ENCODE results near the gene CCDC154.
A peak's percentile ranks its signal among the peaks of the same experiment; 100 is the strongest.

DNA sequence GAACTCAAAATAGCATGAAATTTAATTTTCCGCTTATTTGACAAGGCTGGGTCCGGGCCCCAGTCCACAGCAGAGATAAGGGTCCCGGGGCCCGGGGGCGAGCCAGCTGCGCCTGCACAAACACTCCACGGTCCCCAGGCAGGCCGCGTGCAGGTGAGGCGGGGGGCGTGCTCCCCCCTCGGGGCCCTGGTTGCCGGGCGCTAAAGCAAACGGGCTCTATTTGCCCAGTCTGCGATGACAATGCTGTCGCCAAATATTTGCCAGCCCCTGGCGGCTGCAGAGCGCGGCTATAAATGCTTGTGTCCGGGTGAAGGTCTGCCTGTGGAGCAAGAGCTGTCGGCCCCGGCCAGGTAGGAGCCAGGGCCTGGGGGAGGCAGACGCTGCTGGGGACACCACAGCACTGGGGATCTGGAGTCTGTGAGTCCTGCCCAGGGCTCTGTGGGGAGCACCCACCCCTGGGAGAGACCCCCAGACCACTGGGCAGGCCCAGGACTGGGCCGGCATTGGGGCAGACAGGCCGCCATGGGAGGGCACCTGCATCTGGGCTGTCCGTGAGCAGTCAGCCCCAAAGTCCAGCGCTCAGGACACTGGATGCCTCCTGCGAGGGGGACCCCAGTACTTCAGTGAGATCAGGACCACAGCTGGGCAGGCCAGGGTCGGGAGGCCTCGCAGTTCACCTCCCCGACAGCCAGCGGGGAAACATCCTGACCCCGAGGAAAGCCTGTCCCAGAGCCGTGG, 13.4 kb downstream of the CCDC154 start, which contains the start of gene PERCC1:
- TF ChIP-seq, protein P1, sequence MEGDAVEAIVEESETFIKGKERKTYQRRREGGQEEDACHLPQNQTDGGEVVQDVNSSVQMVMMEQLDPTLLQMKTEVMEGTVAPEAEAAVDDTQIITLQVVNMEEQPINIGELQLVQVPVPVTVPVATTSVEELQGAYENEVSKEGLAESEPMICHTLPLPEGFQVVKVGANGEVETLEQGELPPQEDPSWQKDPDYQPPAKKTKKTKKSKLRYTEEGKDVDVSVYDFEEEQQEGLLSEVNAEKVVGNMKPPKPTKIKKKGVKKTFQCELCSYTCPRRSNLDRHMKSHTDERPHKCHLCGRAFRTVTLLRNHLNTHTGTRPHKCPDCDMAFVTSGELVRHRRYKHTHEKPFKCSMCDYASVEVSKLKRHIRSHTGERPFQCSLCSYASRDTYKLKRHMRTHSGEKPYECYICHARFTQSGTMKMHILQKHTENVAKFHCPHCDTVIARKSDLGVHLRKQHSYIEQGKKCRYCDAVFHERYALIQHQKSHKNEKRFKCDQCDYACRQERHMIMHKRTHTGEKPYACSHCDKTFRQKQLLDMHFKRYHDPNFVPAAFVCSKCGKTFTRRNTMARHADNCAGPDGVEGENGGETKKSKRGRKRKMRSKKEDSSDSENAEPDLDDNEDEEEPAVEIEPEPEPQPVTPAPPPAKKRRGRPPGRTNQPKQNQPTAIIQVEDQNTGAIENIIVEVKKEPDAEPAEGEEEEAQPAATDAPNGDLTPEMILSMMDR (IDR thresholded peaks at IDR 0.05), result peak; percentile 13 to 33 (median 28)
- no peak for TF ChIP-seq POLR2A (IDR thresholded peaks at IDR 0.05)

All from right lobe of liver (tissue), 4 donors.